Measurements from ENCODE around the gene ACTA1.
A peak's percentile ranks its signal among the peaks of the same experiment; 100 is the strongest.

GRCh38 chr1:229432116-229432461, 1.8 kb downstream of the ACTA1 start:
- TF ChIP-seq CTCF (conservative IDR thresholded peaks at IDR 0.05; ENCODE audit: low read depth in 2 of 2) = no peak
- no peak for TF ChIP-seq JUNB (IDR thresholded peaks at IDR 0.05; ENCODE audit: unreplicated experiment)
- peak; percentile 57 for TF ChIP-seq EZH2 (IDR thresholded peaks at IDR 0.05; ENCODE audit: low read depth, unreplicated experiment)
- TF ChIP-seq NANOG (IDR thresholded peaks at IDR 0.05; ENCODE audit: borderline replicate concordance) = no peak
